Upper lobe of left lung (tissue), 6 donors: Measurements from ENCODE around the gene GABPB1. TPM values are rescaled to one million over a fixed set of nuclear protein-coding genes. Genes with fewer than 3 reads are reported as not detected.
"Not testable (repeated sequence)": the region's sequence is repeated elsewhere in the genome, so short reads cannot be mapped to it uniquely, and the experiment has no call there.

ENCODE experiments used
- ATAC-seq, 2 donors: fragments of 200-7000 bp; cut with Tn5 transposase; one replicate each; pipeline ENCODE4 v1.9.1; 2022; ENCODE audit warnings: mild to moderate bottlenecking in 2 of 2, moderate library complexity in 2 of 2; ENCODE audit not compliant: low FRiP score in 2 of 2
- DNase-seq, 2 donors: peaks; one replicate each; pipeline ENCODE4 v3.0.0-alpha.2; 2019 to 2020
- H3K27ac ChIP-seq, 4 donors: fragments of 200-600 bp; sonication (generic); one replicate each; pipeline ENCODE4 v1.5.1; 2016 to 2019
- H3K27me3 ChIP-seq, 4 donors: fragments of 200-600 bp; sonication (generic); one replicate each; pipeline ENCODE4 v1.5.1; 2017 to 2019
- H3K36me3 ChIP-seq, 4 donors: fragments of 200-600 bp; sonication (generic); one replicate each; pipeline ENCODE4 v1.5.1; 2016 to 2019
- H3K4me1 ChIP-seq, 4 donors: fragments of 200-600 bp; sonication (generic); one replicate each; pipeline ENCODE4 v1.5.1; 2018 to 2019
- H3K4me3 ChIP-seq, 4 donors: fragments of 200-600 bp; sonication (generic); one replicate each; pipeline ENCODE4 v1.5.1; 2017 to 2019; ENCODE audit warnings: mild to moderate bottlenecking in 2 of 4, moderate library complexity in 1 of 4
- H3K9me3 ChIP-seq, 4 donors: fragments of 200-600 bp; sonication (generic); one replicate each; pipeline ENCODE4 v1.5.1; 2018 to 2019
- EP300 ChIP-seq, 4 donors: sonication (generic); formaldehyde crosslinking; IDR thresholded peaks; one replicate each; pipeline ENCODE4 v1.5.1; 2017; ENCODE audit warnings: antibody characterized with exemption in 4 of 4, control low read depth in 2 of 4
- POLR2A ChIP-seq, 4 donors: fragments of 450-650 bp; IDR thresholded peaks; one replicate each; pipeline ENCODE4 v1.5.1; 2016 to 2017; ENCODE audit warnings: antibody characterized with exemption in 4 of 4, mild to moderate bottlenecking in 2 of 4
- POLR2AphosphoS5 ChIP-seq, 2 donors: sonication (generic); formaldehyde crosslinking; IDR thresholded peaks; one replicate each; pipeline ENCODE4 v1.5.1; 2017; ENCODE audit warnings: antibody characterized with exemption in 2 of 2
- WGBS, 2 donors: methylation state at CpG; one replicate each; pipeline ENCODE4 v1.1.5; 2017 to 2018; 5-methylcytosine and 5-hydroxymethylcytosine counted together
- total RNA-seq, 6 donors: library from RNA; depleted of rRNA in 4 of 6; stranded (reverse); fragments of >200 nt in 4 of 6; gene quantifications; one replicate each; pipeline versions ENCODE4 v1.1.0 to v1.2.1, GENCODE V29; 2016 to 2021
- TF ChIP-seq, protein P1 (sequence below), 6 experiments: fragments of 450-650 bp in 4 of 6; fragments of 200-600 bp in 2 of 6; sonication (generic) in 2 of 6; IDR thresholded peaks; one replicate each; pipeline ENCODE4 v1.5.1; 2016 to 2019; ENCODE audit warnings: antibody characterized with exemption in 6 of 6
- donor health status: DM: no; HTN: no; CAD: no; lungs with moderate emphysema.
- donor health status: DM: no; HTN: yes; CAD: no; lungs with severe emphysema.

GABPB1 gene
- total RNA-seq, result 10 to 100 TPM in 4 of 6 donors, 1 to 10 TPM in 2; 7.3 to 22.5 (median 14.4) TPM

DNA sequence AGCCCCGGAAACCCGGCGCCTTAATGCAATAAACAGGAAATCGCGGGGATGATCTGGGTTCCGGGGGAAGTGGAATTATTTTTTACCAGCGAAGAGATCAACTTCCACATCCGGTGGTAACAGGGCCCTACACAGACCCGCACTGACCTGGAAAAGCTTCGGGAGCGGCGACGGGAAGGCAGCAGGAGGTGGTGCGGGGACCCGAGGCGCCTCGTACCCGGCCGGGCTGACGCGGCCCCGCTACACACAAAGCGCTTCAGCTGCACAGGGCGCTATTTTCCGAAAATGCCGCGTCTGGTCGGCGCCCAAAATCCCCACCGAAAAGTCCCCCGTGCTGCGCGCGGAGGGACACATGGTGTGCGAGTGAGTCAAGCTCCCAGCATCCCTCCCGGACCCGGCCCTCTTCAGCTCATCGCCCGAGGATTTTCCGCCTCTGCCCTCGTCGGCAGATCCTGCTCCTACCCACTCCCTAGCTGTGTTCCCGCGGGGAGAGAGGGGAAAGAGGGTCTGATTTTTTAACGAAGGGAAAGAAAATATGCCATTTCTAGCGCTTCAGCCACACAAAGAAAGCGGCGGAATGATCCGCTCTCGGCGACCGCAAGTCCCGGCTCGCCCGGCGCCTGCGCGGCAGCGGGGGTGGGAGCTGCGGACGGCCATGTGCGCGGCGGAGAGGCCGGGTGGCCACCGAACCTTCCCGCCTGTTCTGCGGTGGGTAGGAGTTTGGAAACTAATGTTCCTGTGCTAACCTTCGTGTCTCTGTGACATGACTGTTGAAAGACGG, at the start of gene GABPB1:
Gene GABPB1, minus strand, starts transcription at position 361 of the 781 bp plus-strand sequence. CDS start 45,400 bp downstream, outside the sequence.
- peak; percentile 15 to 77 (median 28) for TF ChIP-seq POLR2A (IDR thresholded peaks at IDR 0.05)
- TF ChIP-seq POLR2AphosphoS5 (IDR thresholded peaks at IDR 0.05), result peak; percentile 76 to 80
- TF ChIP-seq, protein P1, sequence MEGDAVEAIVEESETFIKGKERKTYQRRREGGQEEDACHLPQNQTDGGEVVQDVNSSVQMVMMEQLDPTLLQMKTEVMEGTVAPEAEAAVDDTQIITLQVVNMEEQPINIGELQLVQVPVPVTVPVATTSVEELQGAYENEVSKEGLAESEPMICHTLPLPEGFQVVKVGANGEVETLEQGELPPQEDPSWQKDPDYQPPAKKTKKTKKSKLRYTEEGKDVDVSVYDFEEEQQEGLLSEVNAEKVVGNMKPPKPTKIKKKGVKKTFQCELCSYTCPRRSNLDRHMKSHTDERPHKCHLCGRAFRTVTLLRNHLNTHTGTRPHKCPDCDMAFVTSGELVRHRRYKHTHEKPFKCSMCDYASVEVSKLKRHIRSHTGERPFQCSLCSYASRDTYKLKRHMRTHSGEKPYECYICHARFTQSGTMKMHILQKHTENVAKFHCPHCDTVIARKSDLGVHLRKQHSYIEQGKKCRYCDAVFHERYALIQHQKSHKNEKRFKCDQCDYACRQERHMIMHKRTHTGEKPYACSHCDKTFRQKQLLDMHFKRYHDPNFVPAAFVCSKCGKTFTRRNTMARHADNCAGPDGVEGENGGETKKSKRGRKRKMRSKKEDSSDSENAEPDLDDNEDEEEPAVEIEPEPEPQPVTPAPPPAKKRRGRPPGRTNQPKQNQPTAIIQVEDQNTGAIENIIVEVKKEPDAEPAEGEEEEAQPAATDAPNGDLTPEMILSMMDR (IDR thresholded peaks at IDR 0.05), result peak in 1 of 6 experiments; percentile 9
- no peak for TF ChIP-seq EP300 (IDR thresholded peaks at IDR 0.05)
- H3K4me1 ChIP-seq, result peaks cover 39 to 51% (median 46%) of the 10 kb centered on the region in 4 donors
- peak; percentile 91 to 93 for ATAC-seq
- DNase-seq, result peak; percentile 87 to 97
- 0 to 1% methylated on average over 47 to 70 of the region's 70 CpGs for WGBS, 2 donors
- H3K9me3 ChIP-seq, result no peaks in the 10 kb centered on the region
- H3K27me3 ChIP-seq, result no peaks in the 10 kb centered on the region
- peak within 1 kb of the TSS; percentile 88 to 93 (median 90) for H3K4me3 ChIP-seq
- H3K27ac ChIP-seq, result peak within 1 kb of the TSS; percentile 99 to 100 (median 100)
- peaks cover 0 to 3% (median 0%) of the 10 kb centered on the region in 4 donors for H3K36me3 ChIP-seq

DNA sequence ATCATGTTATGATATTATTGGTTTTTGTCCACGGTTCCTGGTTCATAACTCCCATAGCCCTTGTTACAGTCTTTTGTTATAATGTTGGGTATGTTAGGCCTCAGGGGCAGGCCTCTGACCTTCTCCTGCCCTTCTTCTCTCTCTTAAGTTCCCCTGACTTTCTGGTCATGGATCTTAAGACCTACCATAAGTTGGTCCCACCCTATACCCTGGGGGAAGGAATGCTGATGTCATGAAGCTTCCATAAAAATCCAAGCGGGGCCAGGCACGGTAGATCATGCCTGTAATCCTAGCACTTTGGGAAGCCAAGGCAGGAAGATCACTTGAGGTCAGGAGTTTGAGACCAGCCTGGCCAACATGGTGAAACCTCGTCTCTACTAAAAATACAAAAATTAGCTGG, 36.6 kb upstream of the GABPB1 start:
- not testable (repeated sequence) for ATAC-seq, H3K4me3 ChIP-seq, H3K27me3 ChIP-seq, DNase-seq, H3K36me3 ChIP-seq, H3K4me1 ChIP-seq, H3K9me3 ChIP-seq, H3K27ac ChIP-seq
- WGBS, 2 donors, result 89 to 94% methylated on average over 4 of the region's 4 CpGs

DNA sequence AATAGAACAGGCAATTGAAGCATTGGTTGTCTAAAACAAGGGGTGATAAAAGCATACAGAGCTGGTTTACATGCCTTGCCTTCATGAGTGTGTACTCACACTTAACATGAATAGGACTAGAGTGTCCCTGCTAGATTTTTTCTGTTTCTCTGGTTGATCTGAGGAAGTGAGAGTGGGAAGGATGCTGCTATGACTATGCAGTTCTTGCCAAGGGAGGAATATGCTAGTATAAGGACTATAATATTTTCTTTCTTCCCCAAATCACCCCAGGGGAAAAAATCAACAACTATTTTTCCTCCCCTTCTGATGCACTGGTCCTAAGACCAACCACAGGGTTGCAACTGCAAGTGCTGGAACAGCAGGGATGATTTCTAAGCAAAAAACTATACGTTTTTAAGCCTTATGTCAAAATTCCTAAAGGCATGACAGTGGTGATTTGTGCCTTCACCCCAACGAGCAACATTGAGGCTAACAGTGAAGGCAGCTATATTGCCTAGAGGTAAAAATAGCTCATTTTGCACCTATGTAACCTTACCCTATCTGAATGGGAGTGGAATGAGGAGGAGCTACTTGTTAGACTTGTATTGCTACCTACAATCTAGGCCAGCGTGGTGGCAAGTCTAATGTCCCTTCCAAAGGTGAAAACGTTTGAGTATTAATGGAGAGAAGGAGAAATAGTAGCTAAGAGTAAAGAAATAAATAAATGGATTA, 35.7 kb upstream of the GABPB1 start:
- Histone ChIP-seq H3K9me3 (no peaks in the 10 kb centered on the region), H3K27ac (no peak overlapping the region), H3K27me3 (no peaks in the 10 kb centered on the region), H3K4me1 (no peaks in the 10 kb centered on the region), H3K4me3 (no peak overlapping the region), H3K36me3 (no peaks in the 10 kb centered on the region)
- DNase-seq, result no peak
- ATAC-seq, result no peak
- 57 to 64% methylated on average over 4 of the region's 4 CpGs for WGBS, 2 donors
- TF ChIP-seq, protein P1 (IDR thresholded peaks at IDR 0.05), result no peak
- no peak for TF ChIP-seq EP300 (IDR thresholded peaks at IDR 0.05)
- no peak for TF ChIP-seq POLR2AphosphoS5 (IDR thresholded peaks at IDR 0.05)
- TF ChIP-seq POLR2A (IDR thresholded peaks at IDR 0.05), result no peak

DNA sequence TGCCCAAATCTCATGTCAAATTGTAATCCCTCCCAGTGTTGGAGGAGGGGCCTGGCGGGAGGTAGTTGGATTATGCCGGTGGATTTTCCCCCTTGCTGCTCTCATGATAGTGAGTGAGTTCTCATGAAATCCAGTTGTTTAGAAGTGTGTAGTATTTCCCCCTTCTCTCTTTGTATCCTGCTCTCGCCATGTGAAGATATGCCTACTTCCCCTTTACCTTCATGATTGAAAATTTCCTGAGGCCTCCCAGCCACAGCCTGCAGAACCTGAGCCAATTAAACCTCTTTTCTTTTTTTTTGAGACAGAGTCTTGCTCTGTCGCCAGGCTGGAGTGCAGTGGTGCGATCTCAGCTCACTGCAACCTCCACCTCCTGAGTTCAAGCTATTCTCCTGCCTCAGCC, 27.4 kb upstream of the GABPB1 start:
- not testable (repeated sequence) for ATAC-seq, DNase-seq, H3K4me3 ChIP-seq, H3K9me3 ChIP-seq, H3K4me1 ChIP-seq, H3K36me3 ChIP-seq, H3K27ac ChIP-seq, H3K27me3 ChIP-seq
- WGBS, 2 donors, result 60 to 70% methylated on average over 5 of the region's 5 CpGs

DNA sequence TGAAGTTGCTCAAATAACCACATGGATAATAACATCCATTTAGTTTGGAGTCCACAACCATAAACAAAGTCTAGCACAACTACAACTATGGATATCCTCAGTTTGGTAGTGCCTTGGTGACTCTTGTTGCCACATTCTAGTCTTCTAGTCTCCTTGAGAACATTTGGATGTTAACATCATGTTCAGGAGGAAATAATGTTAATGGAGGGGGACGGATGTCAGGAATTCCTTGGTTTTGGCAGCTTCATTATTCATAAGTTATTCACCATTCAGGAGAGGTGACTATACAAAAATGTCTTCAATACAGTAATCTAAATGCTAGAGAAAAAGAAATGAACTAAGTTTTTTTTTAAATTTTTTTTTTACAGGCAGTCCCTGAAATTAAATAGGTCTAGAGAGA, 26.4 kb upstream of the GABPB1 start:
- no peak overlapping the region for H3K27ac ChIP-seq
- WGBS, 2 donors, result 55 to 77% methylated on average over 1 of the region's 1 CpG
- H3K36me3 ChIP-seq, result no peaks in the 10 kb centered on the region
- TF ChIP-seq POLR2A (IDR thresholded peaks at IDR 0.05), result no peak
- TF ChIP-seq, protein P1 (IDR thresholded peaks at IDR 0.05), result no peak
- TF ChIP-seq EP300 (IDR thresholded peaks at IDR 0.05), result no peak
- TF ChIP-seq POLR2AphosphoS5 (IDR thresholded peaks at IDR 0.05), result no peak
- no peaks in the 10 kb centered on the region for H3K27me3 ChIP-seq
- ATAC-seq (no peak), DNase-seq (no peak)
- no peak overlapping the region for H3K4me3 ChIP-seq
- no peaks in the 10 kb centered on the region for H3K9me3 ChIP-seq
- no peaks in the 10 kb centered on the region for H3K4me1 ChIP-seq
